Ishikawa (cell line): ENCODE measurements around the gene PKP1.

Experiments used
- CEBPB ChIP-seq: IDR thresholded peaks from 2 replicates; pipeline ENCODE4 v1.6.1; 2012
- CREB1 ChIP-seq: IDR thresholded peaks from 2 replicates; pipeline ENCODE4 v1.6.1; 2012; ENCODE audit warnings: low read depth
- EGR1 ChIP-seq: IDR thresholded peaks from 2 replicates; pipeline ENCODE4 v1.6.1; 2012
- EP300 ChIP-seq: IDR thresholded peaks from 2 replicates; pipeline ENCODE4 v1.6.1; 2012; ENCODE audit warnings: borderline replicate concordance
- FOXM1 ChIP-seq: IDR thresholded peaks from 2 replicates; pipeline ENCODE4 v1.6.1; 2012; ENCODE audit warnings: low read depth, borderline replicate concordance
- NFIC ChIP-seq: IDR thresholded peaks from 2 replicates; pipeline ENCODE4 v1.6.1; 2012
- RAD21 ChIP-seq: IDR thresholded peaks from 2 replicates; pipeline ENCODE4 v1.6.1; 2012; ENCODE audit warnings: low read depth
- REST ChIP-seq: IDR thresholded peaks from 2 replicates; pipeline ENCODE4 v1.6.1; 2012; ENCODE audit warnings: low read depth, mild to moderate bottlenecking
- TAF1 ChIP-seq: IDR thresholded peaks from 2 replicates; pipeline ENCODE4 v1.6.1; 2012; ENCODE audit warnings: low read depth, mild to moderate bottlenecking
- TCF12 ChIP-seq: IDR thresholded peaks from 2 replicates; pipeline ENCODE4 v1.6.1; 2012; ENCODE audit warnings: low read depth
- TEAD4 ChIP-seq: IDR thresholded peaks from 2 replicates; pipeline ENCODE4 v1.6.1; 2012
- USF1 ChIP-seq: IDR thresholded peaks from 2 replicates; pipeline ENCODE4 v1.6.1; 2012
- YY1 ChIP-seq: IDR thresholded peaks from 2 replicates; pipeline ENCODE4 v1.6.1; 2012; ENCODE audit warnings: low read depth
- ZBTB7A ChIP-seq: IDR thresholded peaks from 2 replicates; pipeline ENCODE4 v1.6.1; 2012; ENCODE audit warnings: low read depth
- TF ChIP-seq, protein P1 (sequence below): IDR thresholded peaks from 2 replicates; pipeline ENCODE4 v1.6.1; 2012

Gene PKP1

GRCh38 chr1:201266276-201266675, 17.0 kb upstream of the PKP1 start:
- no peak for TF ChIP-seq YY1
- no peak for TF ChIP-seq NFIC
- no peak for TF ChIP-seq CREB1
- TF ChIP-seq TAF1, result no peak
- TF ChIP-seq TCF12, result no peak
- no peak for TF ChIP-seq TEAD4
- TF ChIP-seq USF1, result no peak

GRCh38 chr1:201266774-201267173, 16.5 kb upstream of the PKP1 start:
- TF ChIP-seq YY1, result no peak
- peak; percentile 61; the same call in 1 of the 2 replicates for TF ChIP-seq EP300
- peak; percentile 12; the same call in 1 of the 2 replicates for TF ChIP-seq RAD21
- TF ChIP-seq TAF1, result no peak
- TF ChIP-seq CREB1, result no peak
- no peak for TF ChIP-seq ZBTB7A
- TF ChIP-seq REST, result no peak
- TF ChIP-seq, protein P1, sequence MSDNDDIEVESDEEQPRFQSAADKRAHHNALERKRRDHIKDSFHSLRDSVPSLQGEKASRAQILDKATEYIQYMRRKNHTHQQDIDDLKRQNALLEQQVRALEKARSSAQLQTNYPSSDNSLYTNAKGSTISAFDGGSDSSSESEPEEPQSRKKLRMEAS, result peak; percentile 65; the same call in 1 of the 2 replicates
- TF ChIP-seq NFIC, result no peak; the same call in 1 of the 2 replicates
- TF ChIP-seq TCF12, result no peak
- TF ChIP-seq USF1, result 0 out of 2 replicates have a peak, but pooled peaks have one; percentile 4
- TF ChIP-seq TEAD4, result 0 out of 2 replicates have a peak, but pooled peaks have one; percentile 51
- TF ChIP-seq EGR1, result no peak
- TF ChIP-seq FOXM1, result no peak; the same call in 1 of the 2 replicates
- TF ChIP-seq CEBPB, result peak; percentile 83

DNA sequence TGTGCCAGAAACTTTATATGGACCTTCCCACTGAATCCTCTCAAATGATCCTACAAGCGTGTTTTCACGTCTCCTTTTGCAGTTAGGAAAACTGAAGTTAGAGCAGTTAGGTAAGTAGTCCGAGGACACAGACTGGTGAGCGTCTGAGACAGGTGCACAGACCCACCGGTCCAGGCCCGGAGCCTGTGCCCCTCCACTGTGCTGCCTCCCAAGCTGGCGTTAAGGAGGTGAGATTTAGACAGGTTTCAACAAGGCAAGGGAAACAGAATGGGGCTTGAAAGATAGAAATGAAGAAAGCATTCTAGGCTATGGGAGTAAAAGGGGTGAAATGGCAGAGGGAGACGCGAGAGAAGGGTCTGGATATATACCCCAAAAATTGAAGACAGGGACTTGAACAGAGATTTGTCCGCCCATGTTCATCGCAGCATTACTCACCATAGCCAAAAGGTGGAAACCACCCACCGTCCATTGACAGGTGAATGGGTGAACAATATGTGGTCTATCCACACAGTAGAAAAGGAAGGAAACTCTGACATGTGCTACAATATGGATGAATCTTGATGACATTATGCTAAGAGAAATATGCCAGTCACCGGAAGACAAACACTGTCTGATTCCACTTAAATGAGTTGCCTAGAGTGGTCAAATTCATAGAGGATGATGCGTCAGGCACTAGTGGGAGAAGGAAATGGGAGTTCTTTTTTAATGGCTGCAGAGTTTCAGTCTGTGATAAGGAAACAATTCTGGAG, 15.7 kb upstream of the PKP1 start:
- no peak for TF ChIP-seq TCF12
- TF ChIP-seq FOXM1, result no peak
- TF ChIP-seq CREB1, result no peak
- no peak for TF ChIP-seq EGR1
- no peak for TF ChIP-seq RAD21
- TF ChIP-seq REST, result no peak
- no peak for TF ChIP-seq NFIC
- no peak for TF ChIP-seq TEAD4
- TF ChIP-seq, protein P1, result no peak
- no peak for TF ChIP-seq EP300
- TF ChIP-seq TAF1, result no peak
- no peak for TF ChIP-seq CEBPB
- no peak for TF ChIP-seq ZBTB7A
- TF ChIP-seq YY1, result no peak
- no peak for TF ChIP-seq USF1

DNA sequence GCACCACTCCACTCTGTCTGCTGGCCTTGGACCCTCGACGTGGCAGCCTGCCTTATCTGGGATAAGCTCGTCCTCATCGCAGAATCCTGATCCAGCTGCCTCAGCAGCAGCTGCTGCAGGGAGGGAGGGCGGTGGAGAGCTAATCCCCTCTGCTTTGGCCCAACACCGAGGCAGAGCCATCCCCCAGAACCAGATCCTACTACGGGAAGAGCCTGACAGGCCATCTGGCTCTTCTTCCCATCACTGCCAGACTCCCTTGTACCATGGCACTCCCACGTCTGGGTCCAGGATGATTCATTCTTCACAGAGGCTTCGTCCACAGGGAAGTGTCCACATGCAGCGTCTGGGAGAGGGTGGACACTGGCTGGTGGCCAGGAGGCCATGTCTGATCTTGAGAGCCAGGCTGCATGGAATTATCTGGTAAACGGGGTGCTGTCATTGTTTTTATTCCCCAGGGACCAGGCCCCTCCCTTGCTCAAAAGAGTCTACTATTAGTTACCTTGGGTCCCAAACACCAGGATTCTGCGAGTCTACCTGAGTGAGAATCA, 14.6 kb upstream of the PKP1 start:
- no peak for TF ChIP-seq USF1
- no peak for TF ChIP-seq EGR1
- TF ChIP-seq YY1, result 0 out of 2 replicates have a peak, but pooled peaks have one; percentile 41
- TF ChIP-seq, protein P1, result peak; percentile 93
- no peak for TF ChIP-seq REST
- TF ChIP-seq EP300, result no peak; the same call in 1 of the 2 replicates
- TF ChIP-seq CREB1, result no peak
- no peak for TF ChIP-seq CEBPB
- no peak for TF ChIP-seq TCF12
- peak; percentile 75 for TF ChIP-seq NFIC
